ENCODE measurements around the gene MAGEB17.
"Not testable (repeated sequence)": the region's sequence is repeated elsewhere in the genome, so short reads cannot be mapped to it uniquely, and the experiment has no call there.

Gene MAGEB17

GRCh38 chrX:16156692-16157331 is 10.5 kb upstream of the MAGEB17 start:
- DNase-seq: no peak

GRCh38 chrX:16160729-16161128 is 6.6 kb upstream of the MAGEB17 start:
- DNase-seq: no peak

- DNase-seq: not testable (repeated sequence)
These were observed 6.1 kb upstream of the MAGEB17 start for GRCh38 chrX:16161173-16161572.

- DNase-seq: no peak
These were observed 4.9 kb upstream of the MAGEB17 start for GRCh38 chrX:16162391-16162790.

- no peak for DNase-seq
These were observed 2.5 kb upstream of the MAGEB17 start for GRCh38 chrX:16164748-16165147.

- DNase-seq: no peak
These were observed 3.8 kb downstream of the MAGEB17 start for GRCh38 chrX:16171039-16171438.

- DNase-seq: no peak
These were observed 4.7 kb downstream of the MAGEB17 start for GRCh38 chrX:16171944-16172343.

GRCh38 chrX:16172391-16172790 is 5.1 kb downstream of the MAGEB17 start:
- no peak for DNase-seq

- DNase-seq: no peak
These were observed 8.2 kb downstream of the MAGEB17 start for GRCh38 chrX:16175329-16176061.

GRCh38 chrX:16177260-16177659 is 10.0 kb downstream of the MAGEB17 start:
- DNase-seq: no peak

GRCh38 chrX:16183843-16184242 is 16.6 kb downstream of the MAGEB17 start:
- DNase-seq: not testable (repeated sequence)

- DNase-seq: no peak
These were observed 18.4 kb downstream of the MAGEB17 start for GRCh38 chrX:16185725-16186136.

GRCh38 chrX:16186380-16187007 is 19.2 kb downstream of the MAGEB17 start:
- no peak for DNase-seq

GRCh38 chrX:16187024-16187760 is 19.9 kb downstream of the MAGEB17 start:
- DNase-seq: no peak

- DNase-seq: no peak
These were observed 21.4 kb downstream of the MAGEB17 start for GRCh38 chrX:16188687-16189086.

GRCh38 chrX:16191605-16192004 is 24.3 kb downstream of the MAGEB17 start:
- DNase-seq: no peak

GRCh38 chrX:16196829-16197228 is 29.5 kb downstream of the MAGEB17 start:
- DNase-seq: no peak

GRCh38 chrX:16199343-16199742 is 32.1 kb downstream of the MAGEB17 start:
- no peak for DNase-seq

GRCh38 chrX:16202943-16203342 is 35.7 kb downstream of the MAGEB17 start:
- DNase-seq: no peak

GRCh38 chrX:16204538-16204937 is 37.3 kb downstream of the MAGEB17 start:
- no peak for DNase-seq

GRCh38 chrX:16205840-16206239 is 38.6 kb downstream of the MAGEB17 start:
- no peak for DNase-seq

GRCh38 chrX:16207634-16208033 is 40.4 kb downstream of the MAGEB17 start:
- DNase-seq: no peak

GRCh38 chrX:16208601-16209000 is 41.3 kb downstream of the MAGEB17 start:
- no peak for DNase-seq
